GM19238 (cell line): ENCODE results near the gene E2F4.
A peak's percentile ranks its signal among the peaks of the same experiment; 100 is the strongest.

Source experiments
- DNase-seq: peaks from one replicate; pipeline ENCODE4 v3.0.0; 2011; ENCODE audit warnings: low spot score; ENCODE audit not compliant: insufficient read length

E2F4 gene

GRCh38 chr16:67157892-67158635 is 33.9 kb upstream of the E2F4 start:
- DNase-seq, result no peak

- DNase-seq, result peak; percentile 78
Measured at GRCh38 chr16:67158637-67159600, 33.0 kb upstream of the E2F4 start.

- DNase-seq, result no peak
Measured at GRCh38 chr16:67161595-67162058, 30.3 kb upstream of the E2F4 start.

- DNase-seq, result no peak
Measured at GRCh38 chr16:67162506-67163163, 29.3 kb upstream of the E2F4 start.

GRCh38 chr16:67163164-67163998 is 28.6 kb upstream of the E2F4 start:
- no peak for DNase-seq

- no peak for DNase-seq
Measured at GRCh38 chr16:67163999-67164558, 27.9 kb upstream of the E2F4 start.

GRCh38 chr16:67164599-67165061 is 27.3 kb upstream of the E2F4 start, which contains the start of gene HSF4:
Gene HSF4, plus strand, starts transcription at chr16:67164745. Its CDS starts 67 bp downstream, at chr16:67164812.
- no peak for DNase-seq

- DNase-seq, result no peak
Measured at GRCh38 chr16:67165121-67166078, 26.6 kb upstream of the E2F4 start.

- no peak for DNase-seq
Measured at GRCh38 chr16:67166110-67166547, 25.8 kb upstream of the E2F4 start.

GRCh38 chr16:67166598-67167168 is 25.3 kb upstream of the E2F4 start:
- no peak for DNase-seq

GRCh38 chr16:67167588-67167987 is 24.4 kb upstream of the E2F4 start:
- DNase-seq, result no peak

GRCh38 chr16:67169011-67169451 is 22.9 kb upstream of the E2F4 start:
- no peak for DNase-seq

- no peak for DNase-seq
Measured at GRCh38 chr16:67169642-67170167, 22.2 kb upstream of the E2F4 start.

- peak; percentile 66 for DNase-seq
Measured at GRCh38 chr16:67170168-67170948, 21.6 kb upstream of the E2F4 start, which contains the start of gene NOL3. Gene NOL3, plus strand, starts transcription at chr16:67170538.

- DNase-seq, result no peak
Measured at GRCh38 chr16:67170949-67171649, 20.9 kb upstream of the E2F4 start.

GRCh38 chr16:67173323-67173722 is 18.6 kb upstream of the E2F4 start:
- DNase-seq, result no peak
